Measurements from ENCODE around the gene LEPR.

GRCh38 chr1:65404941-65405340 lies 15.5 kb upstream of the LEPR start:
- TF ChIP-seq, protein P1, sequence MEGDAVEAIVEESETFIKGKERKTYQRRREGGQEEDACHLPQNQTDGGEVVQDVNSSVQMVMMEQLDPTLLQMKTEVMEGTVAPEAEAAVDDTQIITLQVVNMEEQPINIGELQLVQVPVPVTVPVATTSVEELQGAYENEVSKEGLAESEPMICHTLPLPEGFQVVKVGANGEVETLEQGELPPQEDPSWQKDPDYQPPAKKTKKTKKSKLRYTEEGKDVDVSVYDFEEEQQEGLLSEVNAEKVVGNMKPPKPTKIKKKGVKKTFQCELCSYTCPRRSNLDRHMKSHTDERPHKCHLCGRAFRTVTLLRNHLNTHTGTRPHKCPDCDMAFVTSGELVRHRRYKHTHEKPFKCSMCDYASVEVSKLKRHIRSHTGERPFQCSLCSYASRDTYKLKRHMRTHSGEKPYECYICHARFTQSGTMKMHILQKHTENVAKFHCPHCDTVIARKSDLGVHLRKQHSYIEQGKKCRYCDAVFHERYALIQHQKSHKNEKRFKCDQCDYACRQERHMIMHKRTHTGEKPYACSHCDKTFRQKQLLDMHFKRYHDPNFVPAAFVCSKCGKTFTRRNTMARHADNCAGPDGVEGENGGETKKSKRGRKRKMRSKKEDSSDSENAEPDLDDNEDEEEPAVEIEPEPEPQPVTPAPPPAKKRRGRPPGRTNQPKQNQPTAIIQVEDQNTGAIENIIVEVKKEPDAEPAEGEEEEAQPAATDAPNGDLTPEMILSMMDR (conservative IDR thresholded peaks at IDR 0.05; ENCODE audit: low read depth, low read length) = no peak
- TF ChIP-seq EZH2 (IDR thresholded peaks at IDR 0.05; ENCODE audit: borderline replicate concordance, low read depth, low read length, poor library complexity, severe bottlenecking) = no peak

Measured in A673 (cell line).